NCI-H82 (cell line): ENCODE data around the gene MUC15.
A peak's percentile ranks its signal among the peaks of the same experiment; 100 is the strongest.

Source experiments
- DNase-seq: peaks from one replicate; lab custom pipeline; 2025; lab: John Stamatoyannopoulos, UW

Gene MUC15

DNA sequence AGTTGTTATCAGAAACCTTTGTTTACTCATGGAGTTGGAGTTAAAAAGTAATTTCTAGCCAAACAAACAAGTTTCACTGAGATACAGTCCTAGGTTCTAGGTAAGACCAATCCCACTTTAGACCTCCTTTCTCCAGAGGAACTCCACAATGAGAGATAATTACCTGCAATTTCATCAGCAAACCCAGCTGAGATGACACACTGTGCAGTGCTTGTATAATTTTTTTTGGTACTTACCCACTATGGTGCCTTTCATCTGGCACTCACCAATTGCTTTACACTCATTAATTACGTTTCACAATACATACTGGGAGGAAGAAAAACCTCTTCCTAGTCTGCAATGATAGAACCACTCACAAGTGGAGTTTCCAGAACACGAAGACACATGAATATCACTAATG, 1.8 kb upstream of the MUC15 start:
- no peak for DNase-seq

DNA sequence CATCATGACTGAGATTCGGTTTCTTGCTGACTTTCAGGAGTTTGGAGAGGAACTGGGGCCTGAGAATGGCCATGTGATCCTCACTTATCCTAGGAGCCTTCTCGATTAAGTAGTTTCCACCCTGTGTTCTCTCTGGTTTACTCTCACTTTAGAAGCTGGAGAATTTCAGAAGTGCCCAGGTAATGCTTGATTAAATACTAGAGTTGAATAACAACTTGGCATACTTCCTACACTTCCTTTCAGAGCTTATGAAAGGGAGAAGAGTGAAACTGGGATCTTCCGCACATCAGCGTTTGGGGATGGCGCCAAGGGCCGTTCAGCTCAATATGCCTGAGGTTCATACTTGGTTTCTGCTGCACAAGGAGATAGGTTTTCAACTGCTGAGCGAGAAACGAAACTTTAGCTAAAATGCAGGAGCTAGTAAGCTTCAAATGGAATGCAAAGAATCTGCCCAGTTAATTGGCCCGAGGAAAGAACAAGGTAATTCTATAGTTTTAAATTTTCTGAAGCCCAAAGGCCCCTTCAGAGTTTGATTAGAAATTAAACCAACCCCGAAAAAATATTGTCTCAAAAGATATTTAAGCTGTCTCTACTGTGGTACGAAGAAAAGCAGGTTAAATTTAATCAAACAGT, 823 bp upstream of the MUC15 start:
- DNase-seq, result no peak

DNA sequence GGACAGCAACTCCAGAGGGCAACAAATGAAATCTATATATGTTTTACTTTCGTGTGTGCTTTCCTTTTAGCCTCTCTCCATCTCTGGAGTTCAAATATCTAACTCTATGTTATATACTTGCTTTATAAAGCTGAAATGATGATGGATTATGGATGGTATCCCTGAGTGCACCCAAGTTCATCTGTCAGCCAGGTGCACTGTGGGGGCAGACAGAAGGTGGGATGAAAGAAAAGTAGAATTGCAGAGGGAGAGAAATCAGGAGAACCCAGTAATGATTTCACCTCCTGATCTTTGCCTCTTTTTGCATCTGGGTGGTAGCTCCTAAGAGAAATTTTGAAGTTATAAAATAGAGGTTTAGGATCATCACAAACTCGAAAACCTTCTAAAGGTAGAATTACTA, 2.4 kb downstream of the MUC15 start:
- no peak for DNase-seq

DNA sequence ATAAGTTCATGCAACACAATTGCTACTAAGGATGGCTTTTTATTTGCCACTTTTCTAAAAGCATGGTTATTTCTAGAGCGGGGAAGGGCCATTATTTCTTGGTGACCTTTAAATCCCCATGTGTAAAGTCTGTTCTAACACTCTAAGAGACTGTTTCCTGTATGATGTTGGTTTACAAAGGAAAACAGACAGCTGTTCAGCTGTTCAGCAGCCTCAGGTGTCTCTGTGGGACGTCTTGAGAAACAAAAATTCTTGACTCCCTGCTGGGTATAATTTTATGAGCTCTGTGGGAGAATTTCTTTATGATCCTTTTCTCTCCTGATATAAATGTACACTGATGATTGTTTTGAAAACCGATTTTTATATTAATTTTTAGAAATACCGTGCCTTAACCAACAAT, 13.9 kb downstream of the MUC15 start:
- DNase-seq, result no peak

DNA sequence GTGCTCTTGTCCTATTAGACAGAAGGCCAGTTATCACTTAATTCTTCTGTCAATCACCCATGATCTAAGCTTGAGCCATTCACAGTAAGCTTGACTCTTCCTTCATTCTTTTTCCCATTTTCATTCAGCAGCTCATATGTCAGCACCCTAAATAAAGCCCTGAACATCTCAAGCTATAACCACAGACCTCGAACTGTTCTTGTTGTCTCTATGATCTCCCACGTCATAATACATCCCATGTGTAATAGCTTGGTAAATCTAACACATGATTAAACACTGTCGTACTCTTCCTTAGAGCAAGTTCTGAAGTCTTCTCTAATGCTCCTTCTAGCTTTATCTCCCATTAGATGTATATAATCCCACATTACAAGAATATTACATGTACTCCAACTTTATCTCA, 14.4 kb downstream of the MUC15 start:
- DNase-seq, result no peak

DNA sequence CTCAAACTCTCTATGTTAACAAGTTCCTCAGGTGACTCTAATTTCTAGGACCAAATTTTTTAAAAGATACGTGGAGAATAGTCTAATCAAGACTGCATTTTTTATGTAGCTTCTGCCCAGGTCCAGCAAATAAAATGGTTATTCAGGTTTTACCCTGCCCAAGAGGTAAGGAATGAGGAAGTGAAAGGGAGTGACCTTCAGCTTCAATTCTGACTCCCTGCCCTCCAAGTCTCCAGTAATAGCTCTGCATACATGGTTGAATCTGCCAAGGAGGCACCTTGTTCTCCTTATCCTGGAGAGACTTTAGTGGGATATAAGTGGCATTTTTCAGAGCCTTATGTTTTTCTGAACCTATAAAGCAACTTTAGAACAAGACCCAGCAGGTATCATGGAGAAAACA, 15.5 kb downstream of the MUC15 start:
- DNase-seq, result no peak

DNA sequence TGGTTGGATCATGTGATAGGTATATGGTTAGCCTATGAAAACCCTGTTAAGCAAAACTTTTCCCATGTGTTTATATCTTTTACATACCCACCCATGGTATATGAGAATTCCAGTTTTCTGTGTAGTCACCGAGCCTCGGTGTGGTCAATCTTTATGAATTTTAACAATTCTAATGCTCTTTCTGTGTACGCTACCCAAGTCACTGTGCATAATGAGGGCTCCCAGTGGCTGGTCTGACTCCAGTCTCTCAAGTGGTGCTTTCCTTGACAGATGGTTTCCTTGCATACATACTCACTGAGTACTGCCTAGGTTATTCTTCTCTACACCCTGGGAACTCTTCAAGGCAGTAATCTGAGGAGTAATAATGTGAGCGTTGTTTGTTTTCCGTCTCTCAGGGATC, 17.6 kb downstream of the MUC15 start:
- no peak for DNase-seq

DNA sequence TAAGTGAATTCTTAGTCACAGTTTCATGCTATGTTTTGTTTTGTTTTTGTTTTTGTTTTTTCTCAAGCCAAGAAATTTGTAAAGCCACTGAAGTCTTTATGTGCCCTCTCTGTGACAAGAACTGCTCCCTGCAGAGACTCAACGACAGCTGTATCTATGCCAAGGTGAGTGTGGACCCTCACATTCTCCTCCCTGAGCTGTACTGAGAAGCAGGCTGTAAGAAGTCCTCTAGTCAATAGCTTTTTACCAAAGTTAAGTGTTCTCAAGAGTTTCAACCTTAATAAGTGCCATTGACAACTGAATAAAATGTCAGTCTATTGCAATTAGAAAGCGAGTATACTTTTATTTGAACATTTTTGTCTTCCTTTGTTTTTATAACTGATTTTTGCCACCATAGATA, 18.9 kb downstream of the MUC15 start:
- DNase-seq, result no peak

DNA sequence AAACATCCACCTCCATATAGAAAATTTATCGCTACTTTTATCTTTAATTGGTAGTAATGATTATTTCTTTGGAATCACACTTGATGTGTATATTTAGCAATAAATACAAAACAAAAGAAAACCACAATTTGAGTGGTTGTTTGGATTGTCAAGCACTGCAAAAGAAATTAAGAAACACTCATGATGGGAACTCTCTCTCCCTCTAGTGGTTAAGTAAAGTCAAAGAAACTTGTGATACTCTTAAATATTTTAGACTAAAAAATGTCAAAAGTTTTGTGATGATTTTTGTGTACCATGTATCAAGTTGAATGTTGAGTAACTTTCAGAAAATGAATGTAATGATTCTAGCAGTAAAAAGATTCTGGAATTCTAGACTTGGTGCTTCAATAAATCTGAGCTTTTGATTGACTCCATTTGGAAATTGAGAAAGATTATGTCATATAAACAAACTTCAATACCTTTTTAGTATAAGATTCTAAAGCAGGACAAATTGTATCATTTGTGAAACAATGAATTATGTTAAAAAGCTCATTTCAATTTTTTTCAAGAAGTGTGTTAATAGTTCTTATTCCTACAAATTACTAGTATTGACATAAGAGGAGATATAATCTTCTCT, 20.8 kb downstream of the MUC15 start:
- peak; percentile 3 for DNase-seq

DNA sequence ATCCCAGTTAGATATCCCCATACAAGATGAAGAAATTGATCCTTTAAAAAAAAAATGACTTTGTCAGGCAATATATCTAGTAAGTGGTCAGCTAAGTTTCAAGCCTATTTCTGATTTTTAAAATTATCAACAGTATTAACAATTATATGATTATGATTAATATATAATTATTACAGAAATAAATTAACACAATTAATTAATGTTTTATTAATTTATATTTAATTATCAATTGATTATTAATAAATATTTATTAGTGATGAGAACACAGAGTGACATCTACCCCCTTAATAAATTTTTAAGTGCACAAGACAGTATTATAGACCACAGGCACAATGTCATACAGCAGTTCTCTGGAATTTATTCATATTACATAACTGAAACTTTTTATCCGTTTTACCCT, 22.0 kb downstream of the MUC15 start:
- no peak for DNase-seq

DNA sequence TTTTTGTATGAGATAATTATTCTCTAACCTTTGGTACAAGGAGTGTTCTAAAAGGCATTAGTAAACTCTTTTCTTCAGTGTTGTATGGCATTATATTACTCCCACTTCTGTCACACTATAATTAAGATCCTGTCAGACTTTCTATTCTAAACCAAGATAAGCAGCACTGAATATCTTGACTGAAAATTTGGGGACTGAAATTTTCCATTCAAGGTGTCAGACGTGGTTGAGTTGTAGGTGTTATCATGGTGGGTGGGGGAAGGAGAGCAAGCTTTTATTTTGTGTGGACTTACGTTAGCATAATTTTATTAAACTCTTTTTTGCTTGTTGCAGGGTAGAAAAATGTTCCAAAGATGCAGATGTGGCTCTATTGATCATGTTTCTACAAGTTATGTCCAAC, 22.9 kb downstream of the MUC15 start:
- DNase-seq, result no peak

DNA sequence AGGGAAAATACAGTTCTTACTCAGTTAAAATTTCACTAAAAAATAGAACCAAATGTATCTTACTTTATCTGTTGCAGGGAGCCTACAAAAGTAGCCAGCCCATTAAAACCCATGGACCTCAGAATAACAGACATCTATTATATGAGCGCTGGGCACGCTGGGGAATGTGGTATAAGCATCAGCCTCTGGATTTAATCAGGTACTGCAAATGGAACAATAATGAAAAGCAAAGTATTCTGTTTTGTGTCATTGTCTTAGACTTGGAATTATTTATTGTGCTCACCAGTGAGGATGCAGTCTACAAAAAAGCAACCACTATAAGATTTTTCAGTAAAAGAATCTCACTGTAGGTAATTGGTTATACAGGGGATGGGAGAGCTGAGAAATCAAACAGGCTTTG, 30.2 kb downstream of the MUC15 start:
- no peak for DNase-seq

DNA sequence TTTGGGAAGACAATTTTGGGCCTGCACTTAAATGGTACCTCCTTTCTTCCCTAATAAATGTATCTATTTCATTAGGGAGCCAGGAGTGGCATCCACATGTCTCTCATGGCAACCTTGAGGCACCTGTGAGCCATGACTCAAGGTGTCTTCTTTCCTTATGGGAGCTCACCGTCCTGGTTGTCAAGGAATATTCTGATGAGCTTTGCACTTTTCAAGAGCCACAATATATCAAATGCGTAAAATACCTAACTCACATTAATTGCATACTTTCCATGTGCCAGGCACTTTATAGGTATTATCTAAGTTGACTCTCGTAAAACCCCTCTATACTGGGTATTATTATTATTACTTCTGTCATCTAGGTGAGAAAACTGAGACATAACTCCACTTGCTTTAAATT, 32.5 kb downstream of the MUC15 start:
- DNase-seq, result no peak

DNA sequence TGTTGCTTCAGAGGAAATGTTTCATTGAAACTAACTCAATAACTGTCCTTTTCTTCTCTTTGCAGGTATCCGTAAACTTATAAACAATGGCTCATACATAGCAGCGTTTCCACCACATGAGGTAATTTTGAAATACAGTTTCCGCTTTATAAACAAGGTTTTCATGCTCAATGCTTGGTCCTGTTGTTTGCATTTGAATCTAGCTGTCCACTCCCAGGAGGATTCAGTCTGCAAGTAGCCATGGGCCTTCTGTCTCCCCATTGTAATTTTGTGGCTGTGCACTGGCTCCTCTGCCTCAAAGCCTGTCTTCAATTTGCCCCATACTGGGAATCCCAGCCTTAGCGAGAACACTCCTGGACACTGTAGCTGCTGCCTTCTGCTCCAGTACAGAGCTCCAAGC, 34.7 kb downstream of the MUC15 start:
- DNase-seq, result no peak

DNA sequence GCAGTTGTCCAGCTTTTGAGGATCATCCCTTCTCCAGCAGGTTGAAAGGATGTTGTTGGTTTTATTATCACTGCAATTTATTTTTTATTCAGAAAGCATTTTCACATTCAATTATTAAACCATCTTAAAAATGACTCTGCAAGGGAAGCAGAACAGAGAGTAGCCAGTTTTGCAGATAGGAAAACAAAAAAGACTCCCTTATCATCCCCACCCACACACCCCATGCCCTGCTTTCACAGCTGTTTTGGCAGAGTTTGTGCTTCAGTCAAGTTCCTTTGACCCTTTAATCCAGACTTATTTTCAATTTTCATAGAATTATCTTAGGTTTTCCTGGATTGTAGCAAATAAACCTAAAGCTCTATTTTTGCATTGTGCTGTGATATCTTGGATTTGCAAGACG, 44.4 kb downstream of the MUC15 start:
- no peak for DNase-seq

DNA sequence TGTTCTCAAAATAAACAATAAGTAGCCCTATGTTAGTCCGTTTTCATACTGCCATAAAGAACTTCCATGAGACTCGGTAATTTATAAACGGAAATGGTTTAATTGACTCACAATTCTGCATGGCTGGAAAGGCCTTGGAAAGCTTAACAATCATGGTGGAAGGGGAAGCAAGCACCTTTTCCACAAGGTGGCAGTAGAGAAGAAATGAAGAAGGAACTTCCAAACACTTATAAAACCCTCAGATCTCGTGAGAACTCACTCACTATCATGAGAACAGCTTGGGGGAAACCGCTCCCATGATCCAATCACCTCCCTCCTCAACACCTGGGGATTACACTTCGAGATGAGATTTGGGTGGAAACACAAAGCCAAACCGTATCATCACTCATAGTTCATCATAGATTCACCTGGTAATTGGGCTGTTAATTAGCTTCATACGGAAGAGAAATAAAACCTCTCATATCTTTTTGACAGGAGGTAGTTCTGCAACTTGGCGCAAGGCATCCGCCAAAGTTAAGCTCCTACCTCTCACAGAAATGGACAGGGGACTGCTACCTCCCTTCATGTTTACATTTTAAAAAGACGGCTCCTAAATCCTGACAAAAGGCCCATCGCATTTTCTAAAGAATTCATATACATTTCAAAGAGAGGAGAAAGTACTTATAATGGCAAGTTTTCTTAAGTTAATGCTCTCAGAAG, 49.0 kb downstream of the MUC15 start:
- peak; percentile 33 for DNase-seq

DNA sequence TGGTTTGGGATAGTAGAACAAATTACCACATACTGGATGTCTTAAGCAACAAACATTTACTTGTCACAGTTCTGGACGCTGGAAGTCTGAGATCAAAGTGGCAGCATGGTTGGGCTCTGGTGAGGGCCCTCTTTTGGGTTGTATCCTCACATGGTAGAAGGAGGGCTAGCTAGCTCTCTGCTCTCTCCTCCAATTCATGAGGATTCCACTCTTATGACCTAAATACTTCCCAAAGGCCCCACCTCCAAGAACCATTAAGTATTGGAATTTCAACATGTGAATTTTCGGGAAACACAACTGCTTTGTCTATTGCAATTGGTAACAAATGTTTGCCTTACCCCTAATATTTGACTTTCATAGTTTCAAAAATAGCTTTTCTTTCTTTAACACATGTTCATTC, 52.6 kb downstream of the MUC15 start:
- DNase-seq, result no peak

DNA sequence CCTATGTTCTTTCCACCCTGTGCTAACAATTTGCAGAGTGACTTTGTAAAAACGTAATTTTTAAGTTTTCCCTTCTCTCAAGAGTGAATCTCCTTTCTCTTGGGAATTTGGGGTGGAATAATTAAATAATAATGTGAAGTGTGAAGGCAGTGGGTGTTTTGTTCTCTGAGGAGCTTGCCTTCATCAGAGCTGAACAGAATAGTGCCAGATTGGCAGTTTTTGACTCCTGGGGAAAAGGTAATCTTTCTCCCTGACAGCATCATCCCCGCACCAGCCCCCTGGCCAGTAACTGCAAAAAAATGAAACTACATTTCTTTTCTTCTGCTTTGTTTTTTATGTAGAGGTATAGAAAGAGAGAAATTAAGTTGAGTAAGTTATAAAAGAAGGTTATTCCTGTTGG, 59.9 kb downstream of the MUC15 start:
- DNase-seq, result no peak

DNA sequence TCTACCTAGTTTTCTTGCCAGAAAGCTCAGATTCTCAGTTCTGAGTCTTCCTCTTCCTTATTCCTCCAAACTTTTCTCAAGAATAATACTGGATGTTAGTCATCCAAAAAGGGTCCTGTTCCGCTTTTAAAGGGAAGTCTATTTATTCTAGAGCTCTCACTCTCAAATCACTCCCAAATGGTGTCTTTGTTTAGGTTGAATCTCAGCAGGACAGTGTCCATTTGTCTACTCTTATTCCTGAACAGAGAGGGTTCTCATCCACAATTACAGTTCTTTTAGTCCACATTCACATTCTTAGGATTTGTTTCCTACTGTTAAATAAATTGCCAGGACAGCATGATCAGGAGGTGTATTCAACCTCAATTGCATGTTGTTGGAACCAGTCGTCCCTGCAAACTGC, 61.3 kb downstream of the MUC15 start:
- DNase-seq, result no peak

DNA sequence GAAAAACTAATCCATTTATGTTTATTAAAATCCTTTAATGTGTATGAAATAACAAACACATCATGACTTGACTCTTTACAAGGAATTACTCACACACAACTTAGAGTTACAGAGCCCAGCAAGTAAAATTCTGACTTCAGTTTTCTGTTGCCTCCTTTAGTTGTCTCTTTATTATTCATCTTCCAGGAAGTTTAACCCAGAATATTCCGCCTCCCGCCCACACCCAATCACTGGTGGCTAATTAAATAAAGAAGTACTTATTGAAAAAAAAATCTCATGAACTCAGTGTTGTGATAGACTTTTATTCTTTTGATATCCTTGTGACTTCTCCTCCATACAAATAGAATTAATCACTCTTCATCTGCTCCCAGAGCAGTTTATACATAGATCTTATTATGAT, 61.9 kb downstream of the MUC15 start:
- no peak for DNase-seq
